CD4-positive, alpha-beta T cell treated with Interleukin-15 for 4 hours (primary cell): ENCODE results near the gene GANC.
"Not testable (repeated sequence)": the region's sequence is repeated elsewhere in the genome, so short reads cannot be mapped to it uniquely, and the experiment has no call there.

ENCODE experiments used
- DNase-seq: peaks from one replicate; pipeline ENCODE4 v3.0.0-alpha.2; 2020; ENCODE audit warnings: low spot score

The GANC gene

DNA sequence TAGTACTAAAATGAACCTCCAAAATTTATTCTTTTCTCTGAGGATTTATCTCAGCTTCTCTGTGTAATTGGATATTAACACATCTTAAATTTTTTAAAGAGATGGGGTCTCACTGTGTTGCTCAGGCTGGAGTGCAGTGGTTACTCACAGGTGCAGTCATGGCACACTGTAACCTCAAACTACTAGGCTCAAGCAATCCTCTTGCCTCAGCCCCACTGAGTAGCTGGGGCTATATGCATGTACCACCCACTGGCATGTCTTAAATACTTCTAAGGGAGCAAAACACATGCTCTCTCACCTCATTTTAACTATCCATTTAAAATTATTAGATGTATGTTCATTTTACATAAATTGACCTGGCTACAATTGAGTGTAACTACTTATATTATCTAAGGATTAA is 11.6 kb downstream of the GANC start:
- DNase-seq, result no peak

DNA sequence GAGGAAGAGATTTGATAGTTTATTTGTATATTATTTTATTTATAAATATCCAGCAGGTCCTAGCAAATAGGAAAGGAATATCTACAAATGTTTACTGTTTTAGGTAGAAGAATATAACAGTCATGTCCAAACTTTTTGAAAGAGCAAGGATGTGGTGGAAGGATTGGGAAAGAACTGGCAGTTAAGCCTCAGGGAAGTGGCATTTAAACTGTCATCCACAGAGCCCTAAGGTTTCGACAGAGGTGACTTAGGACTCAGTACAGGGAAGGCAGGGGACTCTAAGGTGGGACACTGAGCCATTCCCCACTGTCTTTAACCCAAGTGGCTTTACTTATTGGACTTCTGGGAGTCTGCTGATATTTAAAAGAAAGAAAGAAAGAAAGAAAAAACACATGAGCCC is 12.0 kb downstream of the GANC start:
- no peak for DNase-seq

DNA sequence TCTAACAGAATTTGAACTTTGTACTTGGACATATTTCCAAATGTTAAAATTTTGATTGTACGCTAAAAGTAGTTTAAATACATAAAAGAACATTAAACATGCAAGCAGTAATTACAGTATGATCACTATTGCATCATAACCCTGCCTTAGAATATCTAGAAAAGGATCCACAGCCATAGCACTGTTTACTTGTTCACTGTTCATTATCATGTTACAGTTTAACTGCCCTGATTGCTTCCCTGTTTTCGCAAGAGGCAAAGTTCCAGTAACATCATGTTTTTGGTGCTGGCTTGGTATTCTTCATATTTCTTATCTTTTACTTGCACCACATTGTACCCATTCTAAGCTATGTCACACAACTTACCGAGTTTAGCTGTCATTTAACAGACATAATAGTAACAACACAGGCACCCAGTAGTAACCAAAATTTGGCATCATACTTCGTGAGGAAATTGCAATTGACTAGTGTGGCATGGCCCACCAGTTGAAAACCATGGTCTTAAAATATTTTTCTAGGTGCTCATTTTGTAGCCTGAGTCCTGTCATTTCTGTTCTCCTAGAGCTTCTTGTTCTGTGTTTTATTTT is 13.5 kb downstream of the GANC start:
- no peak for DNase-seq

DNA sequence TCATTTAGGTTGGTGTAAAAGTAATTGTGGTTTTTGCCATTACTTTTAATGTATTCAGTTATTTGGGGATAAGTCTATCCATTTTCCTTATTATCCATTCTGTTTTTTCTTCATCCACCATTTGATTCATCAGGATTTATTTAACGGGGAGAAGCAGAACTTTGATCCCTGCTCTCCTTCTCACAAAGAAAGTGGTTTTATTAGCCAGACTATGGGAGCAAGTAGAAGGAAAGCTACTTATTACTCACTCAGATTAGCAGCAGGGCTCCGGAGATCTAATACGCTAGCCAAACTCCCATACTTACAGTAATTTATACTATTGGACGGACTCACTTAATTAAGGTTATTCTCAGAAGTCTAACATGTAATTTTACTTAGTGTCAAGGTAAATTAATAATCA is 14.9 kb downstream of the GANC start:
- no peak for DNase-seq

DNA sequence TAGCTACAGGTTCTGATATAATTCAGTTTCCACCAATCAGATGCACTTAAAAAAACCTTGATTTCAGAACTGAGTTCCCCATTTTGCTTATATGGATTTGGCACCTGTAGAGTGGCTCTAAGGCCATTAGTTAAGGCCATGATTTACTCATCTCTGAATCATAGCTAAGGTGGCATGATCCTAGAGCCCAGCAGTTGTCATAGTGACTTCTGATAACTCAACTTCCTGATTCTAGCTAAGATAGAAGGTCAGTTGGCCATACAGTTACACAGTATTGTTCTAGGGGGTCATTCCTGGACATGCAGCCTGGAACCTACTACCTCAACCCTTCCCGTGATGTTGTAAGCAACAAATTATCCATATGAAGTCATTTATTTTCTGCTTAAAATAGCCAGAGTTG is 16.2 kb downstream of the GANC start:
- no peak for DNase-seq

DNA sequence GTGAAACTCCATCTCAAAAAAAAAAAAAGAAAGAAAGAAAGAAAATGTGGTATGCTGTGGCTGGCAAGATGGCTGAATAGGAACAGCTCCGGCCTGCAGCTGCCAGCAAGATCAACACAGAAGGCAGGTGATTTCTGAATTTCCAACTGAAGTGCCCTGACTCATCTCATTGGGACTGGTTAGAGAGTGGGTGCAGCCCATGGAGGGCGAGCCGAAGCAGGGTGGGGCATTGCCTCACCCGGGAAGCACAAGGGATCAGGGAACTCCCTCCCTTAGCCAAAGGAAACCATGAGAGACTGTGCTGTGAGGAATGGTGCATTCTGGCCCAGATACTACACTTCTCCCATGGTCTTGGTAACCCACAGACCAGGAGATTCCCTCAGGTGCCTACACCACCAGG is 28.0 kb downstream of the GANC start:
- DNase-seq, result not testable (repeated sequence)

DNA sequence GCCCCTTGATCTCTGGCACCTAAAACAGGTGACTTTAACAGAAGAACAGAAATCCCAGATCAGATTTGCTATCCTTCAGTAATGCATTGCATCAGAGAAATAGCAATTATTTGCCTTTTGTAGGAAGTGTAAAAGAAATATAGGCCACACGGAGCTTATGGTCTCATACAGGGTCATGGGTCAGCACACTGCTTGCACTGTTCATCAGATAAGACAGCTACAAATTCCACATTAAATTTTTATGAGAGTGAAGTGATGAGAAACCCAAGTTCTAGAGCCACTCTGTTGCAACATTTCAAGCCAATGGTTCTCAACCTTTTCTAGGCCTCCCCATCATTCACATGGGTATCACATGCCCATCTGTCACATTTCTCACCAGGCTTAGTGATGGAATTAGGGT is 33.7 kb downstream of the GANC start:
- no peak for DNase-seq

DNA sequence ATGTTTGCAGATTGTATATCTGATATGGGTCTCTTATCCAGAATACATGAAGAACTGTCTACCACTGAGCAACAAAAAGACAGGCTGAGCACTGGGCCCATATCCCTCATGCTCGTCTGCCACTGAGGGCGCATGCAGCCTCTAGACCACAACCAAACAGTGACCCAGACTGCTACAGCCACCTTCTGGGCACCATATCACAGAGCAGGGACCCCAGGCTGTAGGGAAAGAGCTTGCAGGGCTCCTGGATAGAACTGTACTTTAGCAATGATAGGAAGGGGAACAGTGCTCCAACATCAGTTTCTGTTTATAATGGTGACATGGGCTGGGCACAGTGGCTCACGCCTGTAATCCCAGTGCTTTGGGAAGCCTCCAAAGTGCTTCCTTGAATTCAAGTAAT is 40.5 kb downstream of the GANC start:
- DNase-seq, result no peak

DNA sequence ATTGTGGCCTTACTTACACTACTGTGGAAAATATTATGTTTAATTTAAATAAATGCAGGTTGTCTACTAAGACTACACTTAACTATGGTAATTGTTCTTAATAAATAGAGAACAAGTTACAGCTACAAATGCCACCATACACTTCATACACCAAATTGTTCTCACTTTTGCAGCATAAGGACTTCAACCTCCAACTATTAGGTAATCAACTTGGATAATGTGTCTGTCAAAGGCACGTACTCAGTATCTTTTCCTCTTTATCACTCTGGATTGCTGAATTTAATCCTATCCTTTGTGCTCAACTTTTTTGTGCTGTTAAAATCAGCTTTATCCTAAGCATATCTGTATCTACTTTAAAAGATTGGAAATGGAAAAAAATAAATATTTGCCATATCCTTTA is 41.8 kb downstream of the GANC start:
- no peak for DNase-seq

DNA sequence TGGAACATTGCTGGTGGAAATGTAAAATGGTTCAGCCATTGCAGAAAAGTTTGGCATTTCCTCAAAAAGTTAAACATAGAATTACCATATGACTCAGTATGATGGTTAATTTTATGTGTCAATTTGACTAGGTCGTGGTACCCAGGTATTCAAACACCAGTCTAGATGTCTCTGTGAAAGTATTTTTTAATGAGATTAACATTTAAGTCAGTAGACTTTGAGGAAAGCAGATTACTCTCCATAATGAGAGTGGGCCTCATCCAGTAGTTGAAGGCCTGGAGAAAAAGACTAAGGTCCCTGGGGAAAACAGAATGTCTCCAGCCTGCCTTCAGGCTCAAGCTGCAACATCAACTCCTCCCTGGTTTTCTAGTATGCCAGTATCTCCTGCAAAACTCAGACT is 42.5 kb downstream of the GANC start:
- DNase-seq, result no peak

DNA sequence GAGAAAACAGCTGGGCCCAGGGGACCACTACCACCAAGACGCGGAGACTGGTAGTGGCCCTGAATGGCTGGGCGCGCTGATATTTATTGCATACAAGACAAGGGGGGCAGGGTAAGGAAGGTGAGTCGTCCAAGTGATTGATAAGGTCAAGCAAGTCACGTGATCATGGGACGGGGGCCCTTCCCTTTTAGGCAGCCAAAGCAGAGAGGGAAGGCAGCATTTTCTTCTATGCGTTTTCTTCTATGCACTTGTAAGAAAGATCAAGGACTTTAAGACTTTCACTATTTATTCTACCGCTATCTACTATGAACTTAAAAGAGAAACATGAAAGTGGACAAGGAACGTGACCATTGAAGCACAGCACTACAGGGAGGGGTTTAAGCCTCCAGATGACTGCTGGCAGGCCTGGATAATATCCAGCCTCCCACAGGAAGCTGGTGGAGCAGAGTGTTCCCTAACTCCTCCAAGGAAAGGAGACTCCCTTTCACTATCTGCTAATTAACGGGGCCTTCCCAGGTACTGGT is 43.3 kb downstream of the GANC start:
- DNase-seq, result not testable (repeated sequence)

DNA sequence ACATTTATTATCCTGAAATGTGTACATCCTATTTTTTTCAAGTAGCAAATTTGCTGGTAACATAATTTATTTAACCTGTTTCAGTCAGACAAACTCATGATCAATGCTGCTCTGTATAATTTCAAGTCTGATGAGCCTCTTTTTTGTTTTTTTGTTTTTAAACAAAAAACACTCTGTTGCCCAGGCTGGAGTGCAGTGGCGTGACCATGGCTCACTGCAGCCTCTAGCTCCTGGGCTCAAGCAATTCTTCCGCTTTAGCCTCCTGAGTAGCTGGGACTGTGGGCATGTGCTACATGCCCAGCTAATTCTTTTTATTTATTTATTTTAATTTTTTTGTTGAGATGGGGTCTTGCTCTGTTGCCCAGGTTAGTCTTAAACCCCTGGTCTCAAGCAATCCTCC is 46.2 kb downstream of the GANC start:
- DNase-seq, result no peak

DNA sequence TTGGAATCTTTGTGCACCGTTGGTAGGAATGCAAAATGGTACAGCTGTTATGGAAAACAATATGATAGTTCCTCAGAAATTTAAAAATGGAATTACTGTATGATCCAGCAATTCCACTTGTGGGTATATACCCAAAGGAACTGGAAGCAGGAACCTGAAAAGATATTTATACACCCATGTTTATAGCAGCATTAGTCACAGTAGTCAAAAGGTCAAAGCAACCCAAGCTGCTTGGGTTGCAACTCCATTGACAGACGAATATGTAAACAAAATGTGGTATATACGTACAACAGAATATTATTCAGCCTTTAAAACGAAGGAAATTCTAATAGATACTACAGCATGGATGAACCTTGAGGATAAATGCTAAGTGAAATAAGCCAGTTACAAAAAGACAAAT is 51.3 kb downstream of the GANC start:
- no peak for DNase-seq

DNA sequence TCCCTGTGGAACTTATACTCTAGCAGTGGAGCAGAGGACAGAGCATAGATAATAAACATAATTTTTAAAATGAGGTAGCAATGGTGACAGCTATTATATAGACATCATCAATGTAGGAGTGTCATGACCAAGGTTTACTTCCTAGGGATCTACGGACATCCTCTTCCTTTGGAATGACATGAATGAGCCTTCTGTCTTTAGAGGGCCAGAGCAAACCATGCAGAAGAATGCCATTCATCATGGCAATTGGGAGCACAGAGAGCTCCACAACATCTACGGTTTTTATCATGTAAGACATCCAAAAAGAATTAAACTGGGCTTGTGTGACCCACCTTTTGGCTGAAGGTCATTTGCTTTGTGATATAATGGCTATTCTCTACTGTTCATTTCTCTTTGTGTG is 56.2 kb downstream of the GANC start:
- DNase-seq, result no peak

DNA sequence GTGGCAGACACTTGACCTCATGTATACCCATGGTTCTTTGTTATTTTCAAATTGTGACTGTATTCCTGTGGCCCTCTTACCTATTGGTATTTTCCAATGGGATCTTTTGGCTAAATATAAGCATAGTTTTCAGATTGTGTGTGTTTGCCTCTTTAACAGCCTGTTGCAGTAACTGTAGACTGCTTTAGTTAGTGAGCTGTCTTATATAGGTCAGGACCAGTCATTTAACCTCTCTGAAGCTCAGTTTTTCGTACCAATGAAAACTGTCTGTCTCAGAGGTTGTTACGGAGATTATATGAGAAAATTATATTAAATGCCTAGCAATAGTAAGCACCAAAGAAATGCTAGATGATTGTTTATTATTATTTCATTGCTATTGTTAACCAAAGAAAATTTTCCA is 57.0 kb downstream of the GANC start:
- DNase-seq, result no peak

DNA sequence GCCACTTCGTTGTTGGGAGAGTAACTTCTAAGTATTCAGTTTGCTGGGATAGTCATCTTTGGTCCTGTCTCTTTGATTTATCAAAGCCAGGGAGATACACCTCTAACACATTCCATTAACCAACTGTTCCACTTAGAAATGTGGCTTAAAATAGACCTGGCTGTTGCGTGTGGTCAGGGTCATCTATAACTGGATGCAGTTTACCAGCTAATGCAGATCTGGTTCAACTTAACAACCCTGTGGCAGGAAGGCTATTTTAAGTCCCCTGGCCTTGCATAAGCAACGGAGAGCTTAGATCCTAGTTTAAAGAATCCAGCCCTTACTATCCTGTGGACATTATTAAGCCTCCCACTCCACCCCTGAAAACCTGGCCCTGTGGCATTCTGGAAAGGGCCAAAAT is 58.2 kb downstream of the GANC start:
- no peak for DNase-seq

DNA sequence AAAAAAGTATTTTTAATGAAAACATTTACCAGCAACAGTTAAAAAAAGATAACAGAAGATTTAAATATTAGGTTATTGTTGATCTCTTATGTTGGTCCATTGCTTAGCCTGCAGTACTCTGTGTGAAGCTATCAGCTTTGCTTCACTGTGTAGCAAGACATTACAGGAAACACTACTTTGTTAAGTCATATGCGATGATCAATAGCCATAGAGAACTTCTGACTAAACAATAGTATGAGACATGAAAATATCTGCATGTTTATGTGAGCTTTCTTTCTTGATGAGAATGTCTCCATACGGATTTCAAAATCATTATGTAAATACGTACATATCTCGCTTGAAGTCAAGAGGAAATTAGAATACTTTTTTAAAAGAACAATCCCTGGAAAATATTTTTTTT is 59.3 kb downstream of the GANC start:
- DNase-seq, result no peak

DNA sequence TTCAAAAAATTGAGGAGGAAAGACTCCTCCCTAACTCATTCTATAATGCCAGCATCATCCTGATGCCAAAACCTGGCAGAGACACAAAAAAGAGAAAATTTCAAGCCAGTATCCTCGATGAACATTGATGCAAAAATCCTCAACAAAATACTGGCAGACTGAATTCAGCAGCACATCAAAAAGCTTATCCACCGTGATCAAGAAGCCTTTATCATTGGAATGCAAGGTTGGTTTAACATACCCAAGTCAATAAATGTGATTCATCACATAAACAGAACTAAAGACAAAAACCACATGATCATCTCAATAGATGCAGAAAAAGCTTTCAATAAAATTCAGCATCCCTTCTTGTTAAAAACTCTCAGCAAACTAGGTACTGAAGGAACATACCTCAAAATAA is 62.1 kb downstream of the GANC start:
- DNase-seq, result no peak

DNA sequence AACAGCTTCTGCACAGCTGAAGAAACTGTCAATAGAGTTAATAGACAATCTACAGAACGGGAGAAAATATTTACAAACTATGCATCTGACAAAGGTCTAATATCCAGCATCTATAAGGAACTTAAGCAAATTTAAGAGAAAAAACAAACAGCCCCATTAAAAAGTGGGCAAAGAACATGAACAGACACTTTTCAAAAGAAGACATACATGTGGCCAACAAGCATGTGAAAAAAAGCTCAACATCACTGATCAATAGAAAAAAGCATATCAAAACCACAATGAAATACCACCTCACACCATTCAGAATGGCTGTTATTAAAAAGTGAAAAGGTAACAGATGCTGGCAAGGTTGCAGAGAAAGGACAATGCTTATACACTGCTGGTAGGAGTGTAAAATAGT is 63.6 kb downstream of the GANC start:
- not testable (repeated sequence) for DNase-seq

DNA sequence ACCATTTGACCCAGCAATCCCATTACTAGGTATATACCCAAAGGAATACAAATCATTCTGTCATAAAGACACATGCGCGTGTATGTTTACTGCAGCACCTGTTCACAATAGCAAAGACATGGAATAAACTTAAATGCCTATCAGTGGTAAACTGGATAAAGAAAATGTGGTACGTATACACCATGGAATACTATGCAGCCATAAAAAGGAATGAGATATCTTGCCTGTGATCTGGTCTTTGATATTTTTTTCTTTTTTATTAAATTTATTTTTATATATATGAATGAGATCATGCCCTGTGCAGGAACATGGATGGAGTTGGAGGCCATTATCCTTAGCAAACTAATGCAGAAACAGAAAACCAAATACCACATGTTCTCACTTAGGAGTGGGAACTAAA is 64.1 kb downstream of the GANC start:
- not testable (repeated sequence) for DNase-seq

DNA sequence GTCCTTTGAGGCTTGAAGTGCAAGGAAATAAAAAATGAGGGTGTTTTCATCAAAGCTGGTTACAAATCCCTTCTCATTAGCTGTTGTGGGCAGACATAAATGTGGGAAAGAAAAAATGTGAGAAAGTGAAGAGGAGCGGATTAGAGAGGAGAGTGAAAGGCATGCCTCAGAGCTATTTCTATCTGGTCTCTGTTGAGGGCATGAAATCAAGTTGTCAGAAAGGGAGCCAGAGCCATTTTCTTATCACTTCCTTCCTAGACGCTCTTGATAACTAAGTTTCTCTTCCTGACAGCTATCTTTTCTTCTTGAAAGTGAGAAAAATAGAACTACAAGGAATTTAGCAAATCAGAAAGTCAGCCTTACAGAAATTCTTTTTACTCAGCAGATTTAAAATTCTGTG is 65.5 kb downstream of the GANC start:
- no peak for DNase-seq

DNA sequence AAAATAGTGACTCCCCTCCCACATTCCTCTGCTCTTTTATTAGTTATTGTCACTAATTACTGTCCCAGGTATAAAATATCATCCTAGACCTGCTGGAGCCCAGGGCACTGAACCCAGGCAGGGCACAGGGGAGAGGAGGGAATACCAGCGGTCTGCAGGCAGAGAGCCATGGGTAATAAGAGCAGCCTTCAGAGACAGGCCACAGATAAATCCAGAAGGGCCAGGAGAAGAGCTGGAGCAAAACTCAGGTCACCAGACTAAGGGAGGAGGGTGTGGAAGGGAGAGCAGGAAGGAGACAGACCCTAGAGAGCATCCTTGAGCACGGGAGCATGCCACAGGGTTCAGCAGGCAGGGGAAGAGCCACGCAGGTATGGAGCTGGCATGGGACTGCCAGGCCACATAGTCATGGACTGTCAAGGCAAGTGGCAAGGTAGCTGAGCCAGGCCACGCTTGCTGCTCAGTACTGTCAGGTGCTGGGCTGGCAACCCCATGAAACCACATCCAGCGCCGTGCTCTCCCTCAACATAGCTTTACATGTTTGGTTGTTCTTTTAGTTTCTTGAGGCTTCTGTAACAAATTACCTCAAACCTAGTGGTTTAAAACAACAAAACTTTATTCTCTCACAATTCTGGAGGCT is 70.7 kb downstream of the GANC start:
- no peak for DNase-seq

DNA sequence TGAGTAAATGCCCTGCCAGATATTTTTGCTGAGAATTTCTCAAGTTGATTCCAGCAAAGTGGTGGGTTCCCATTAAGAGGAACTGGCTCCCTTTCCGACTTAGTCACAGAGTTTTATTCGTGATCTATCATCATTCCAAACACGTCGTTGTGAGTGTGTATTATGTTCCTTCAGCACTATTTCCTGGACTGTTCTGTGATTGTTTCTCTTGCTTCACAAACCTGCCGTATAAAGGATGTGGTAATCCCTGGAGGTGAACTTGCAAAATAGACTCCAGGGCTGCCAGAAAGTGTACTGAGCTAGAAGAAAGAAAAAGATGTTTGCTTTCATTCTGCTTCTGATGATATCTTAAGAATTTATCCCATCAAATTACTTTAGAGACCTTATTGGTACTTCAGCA is 71.8 kb downstream of the GANC start:
- DNase-seq, result no peak

DNA sequence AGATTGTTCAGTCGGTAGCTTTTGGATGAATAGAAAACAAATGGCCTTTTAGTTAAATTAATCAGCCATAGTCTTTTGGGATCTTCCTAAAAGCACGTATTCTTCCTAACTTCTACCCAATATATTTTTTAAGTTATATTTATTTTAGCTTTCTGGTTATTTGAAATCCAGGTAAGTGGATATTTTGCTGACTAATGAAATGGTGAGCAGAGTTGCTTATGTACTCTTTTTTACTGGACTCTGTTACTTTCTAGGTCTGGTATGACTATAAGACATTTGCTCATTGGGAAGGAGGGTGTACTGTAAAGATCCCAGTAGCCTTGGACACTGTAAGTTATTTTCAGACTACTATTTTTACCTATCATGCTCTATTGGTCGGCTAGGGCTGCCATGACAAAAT is 72.5 kb downstream of the GANC start:
- DNase-seq, result no peak
